ENCODE results near the gene YPEL1. TPM values are rescaled to one million over a fixed set of nuclear protein-coding genes. Genes with fewer than 3 reads are reported as not detected.
"Not testable (repeated sequence)": the region's sequence is repeated elsewhere in the genome, so short reads cannot be mapped to it uniquely, and the experiment has no call there.

YPEL1 gene
- total and polyA plus RNA-seq, 10 of the 15 experiments (the other 5 are each of a cell fraction or from before 2014, with no cell fraction given), result 0.13 to 5.0 (median 1.6) TPM

GRCh38 chr22:21692856-21693255 is 42.7 kb downstream of the YPEL1 start:
- H3K4me2 ChIP-seq (ENCODE audit: control insufficient read depth, insufficient read depth); H3K4me3 ChIP-seq; BruUV-seq (replicated peaks); H2AFZ ChIP-seq (ENCODE audit: control insufficient read depth, low read depth, low read length); intact Hi-C loops (cut with micrococcal nuclease; ENCODE audit: unreplicated experiment); H3K9ac ChIP-seq (ENCODE audit: control insufficient read depth, insufficient read depth, low read length); POLR2A ChIA-PET; DNase-seq (ENCODE audit: low read depth, low spot score); CTCF ChIA-PET; H3K79me2 ChIP-seq (ENCODE audit: control insufficient read depth, insufficient read depth, low read length); FAIRE-seq; H4K20me1 ChIP-seq (ENCODE audit: control insufficient read depth, insufficient read depth); H3K27me3 ChIP-seq (replicated peaks in 1 of 2; ENCODE audit: control insufficient read depth in 2 of 2, insufficient read depth in 2 of 2, low read length in 1 of 2); H3K9me3 ChIP-seq (replicated peaks; ENCODE audit: control insufficient read depth, insufficient read depth, low read length); ATAC-seq; in situ Hi-C loops (cut with MboI); H3K27ac ChIP-seq (ENCODE audit: control insufficient read depth, insufficient read depth); SMC1A ChIA-PET (ENCODE audit: uncharacterized antibody, unreplicated experiment); RAD21 ChIA-PET (ENCODE audit: unreplicated experiment): not testable (repeated sequence)
- 97% methylated on average over 9 of the region's 9 CpGs for WGBS (ENCODE audit: insufficient coverage, insufficient replicate concordance, low lambda C conversion rate, missing lambda C conversion rate)
- Histone ChIP-seq H3K4me1 (ENCODE audit: control insufficient read depth, insufficient read depth, low read length) (peaks cover 25% of the 10 kb centered on the region), H3K36me3 (ENCODE audit: control insufficient read depth in 2 of 2, insufficient read depth in 2 of 2, low read length in 1 of 2) (peaks cover 10 to 34% of the 10 kb centered on the region in 2 experiments)

GRCh38 chr22:21691816-21692215 is 43.8 kb downstream of the YPEL1 start:
- Histone ChIP-seq H3K27me3 (replicated peaks in 1 of 2; ENCODE audit: control insufficient read depth in 2 of 2, insufficient read depth in 2 of 2, low read length in 1 of 2) (no peaks in the 10 kb centered on the region), H3K9ac (ENCODE audit: control insufficient read depth, insufficient read depth, low read length) (no peak overlapping the region), H3K4me2 (ENCODE audit: control insufficient read depth, insufficient read depth) (no peak overlapping the region), H2AFZ (ENCODE audit: control insufficient read depth, low read depth, low read length) (no peak overlapping the region), H4K20me1 (ENCODE audit: control insufficient read depth, insufficient read depth) (no peaks in the 10 kb centered on the region), H3K9me3 (replicated peaks; ENCODE audit: control insufficient read depth, insufficient read depth, low read length) (no peaks in the 10 kb centered on the region), H3K36me3 (ENCODE audit: control insufficient read depth in 2 of 2, insufficient read depth in 2 of 2, low read length in 1 of 2) (peaks cover 13 to 33% of the 10 kb centered on the region in 2 experiments), H3K27ac (ENCODE audit: control insufficient read depth, insufficient read depth) (no peak overlapping the region), H3K4me3 (no peak overlapping the region), H3K4me1 (ENCODE audit: control insufficient read depth, insufficient read depth, low read length) (peaks cover 27% of the 10 kb centered on the region), H3K79me2 (ENCODE audit: control insufficient read depth, insufficient read depth, low read length) (no peaks in the 10 kb centered on the region)
- in situ Hi-C loops (cut with MboI), result no loop called here
- DNase-seq (ENCODE audit: low read depth, low spot score), result no peak
- no TSS peak for BruUV-seq (replicated peaks)
- no peak for ATAC-seq
- RAD21 ChIA-PET (ENCODE audit: unreplicated experiment), result no interaction called here
- intact Hi-C loops (cut with micrococcal nuclease; ENCODE audit: unreplicated experiment), result no loop called here
- SMC1A ChIA-PET (ENCODE audit: uncharacterized antibody, unreplicated experiment), result no interaction called here
- CTCF ChIA-PET, result no interaction called here
- POLR2A ChIA-PET, result no interaction called here
- no peak for FAIRE-seq
- 92% methylated on average over 12 of the region's 16 CpGs for WGBS (ENCODE audit: insufficient coverage, insufficient replicate concordance, low lambda C conversion rate, missing lambda C conversion rate)
- TF ChIP-seq ASH2L (IDR thresholded peaks at IDR 0.05; ENCODE audit: borderline replicate concordance, low read depth) (no peak), STAT1 (conservative IDR thresholded peaks at IDR 0.05) (no peak), RB1 (IDR thresholded peaks at IDR 0.05; ENCODE audit: borderline replicate concordance) (no peak), BCL3 (IDR thresholded peaks at IDR 0.05; ENCODE audit: borderline replicate concordance, insufficient read depth, low read depth, low read length, poor library complexity, severe bottlenecking) (no peak), ATF2 (IDR thresholded peaks at IDR 0.05; ENCODE audit: low read length) (no peak), KDM1A (IDR thresholded peaks at IDR 0.05; ENCODE audit: borderline replicate concordance) (no peak), HCFC1 (IDR thresholded peaks at IDR 0.05; ENCODE audit: low read length) (no peak), SP1 (IDR thresholded peaks at IDR 0.05; ENCODE audit: low read depth, low read length) (no peak), IKZF1 (conservative IDR thresholded peaks at IDR 0.05) (no peak)

Data from GM12878 (cell line).